Heart right ventricle (tissue), 16 donors: Measurements from ENCODE around the gene LRP6. TPM values are rescaled to one million over a fixed set of nuclear protein-coding genes. Genes with fewer than 3 reads are reported as not detected.

ENCODE experiments used
- ATAC-seq, 8 donors: fragments of 200-7000 bp; cut with Tn5 transposase; one replicate each; pipeline ENCODE4 v1.9.1; 2020; ENCODE audit warnings: mild to moderate bottlenecking in 8 of 8, moderate library complexity in 8 of 8, moderate number of reproducible peaks in 1 of 8
- DNase-seq, 2 donors: peaks; one replicate each; pipeline ENCODE4 v3.0.0-alpha.2; 2020
- H3K27ac ChIP-seq, 10 donors: fragments of 200-600 bp; sonication (generic) in 2 of 10; one replicate each; pipeline versions ENCODE4 v1.5.0 to v1.8.0; 2020 to 2022; ENCODE audit warnings: mild to moderate bottlenecking in 3 of 10
- H3K27me3 ChIP-seq, 7 donors: fragments of 200-600 bp; one replicate each; pipeline ENCODE4 v1.8.0; 2021 to 2022; ENCODE audit warnings: mild to moderate bottlenecking in 2 of 7
- H3K36me3 ChIP-seq, 9 donors: fragments of 200-600 bp; sonication (generic) in 1 of 9; one replicate each; pipeline versions ENCODE4 v1.5.0 to v1.8.0; 2020 to 2022; ENCODE audit warnings: mild to moderate bottlenecking in 2 of 9
- H3K4me1 ChIP-seq, 9 donors: fragments of 200-600 bp; sonication (generic) in 1 of 9; one replicate each; pipeline versions ENCODE4 v1.5.0 to v1.8.0; 2020 to 2022; ENCODE audit warnings: mild to moderate bottlenecking in 4 of 9
- H3K4me3 ChIP-seq, 10 donors: fragments of 200-600 bp; sonication (generic) in 2 of 10; one replicate each; pipeline versions ENCODE4 v1.5.0 to v1.8.0; 2020 to 2022; ENCODE audit warnings: mild to moderate bottlenecking in 7 of 10, moderate library complexity in 2 of 10
- H3K9me3 ChIP-seq, 11 donors: fragments of 200-600 bp in 10 of 11; sonication (generic) in 2 of 11; one replicate each; pipeline versions ENCODE4 v1.5.0 to v1.8.0; 2013 to 2022; ENCODE audit warnings: mild to moderate bottlenecking in 2 of 11, control low read depth in 1 of 11, moderate library complexity in 1 of 11
- CTCF ChIP-seq, 9 donors: fragments of 200-600 bp; sonication (generic) in 2 of 9; IDR thresholded peaks; one replicate each; pipeline versions ENCODE4 v1.5.0 to v1.8.0; 2021 to 2022; ENCODE audit warnings: antibody characterized with exemption in 9 of 9, mild to moderate bottlenecking in 5 of 9, moderate library complexity in 1 of 9
- WGBS, 2 donors: extraction: QIAGEN DNeasy Blood & Tissue Kit; methylation state at CpG; one replicate each; pipeline ENCODE4 v1.1.7; 2013; ENCODE audit warnings: inconsistent platforms in 1 of 2; 5-methylcytosine and 5-hydroxymethylcytosine counted together
- intact Hi-C, 10 donors: fragments of 100-400 bp; cut with DNase I; formaldehyde crosslinking; loops; one replicate each; pipeline versions ENCODE4 v1.11.1 to v1.14.2; 2022
- polyA plus RNA-seq, 2 donors: library from polyadenylated mRNA; stranded (reverse); fragments of 200-250 nt; gene quantifications; one replicate each; pipeline ENCODE4 v1.2.3, GENCODE V29; 2013
- total RNA-seq, 10 donors: library from RNA; stranded (reverse); fragmentation: NEBNext Ultra II Directional in 3 of 10; extraction: Animal tissue kit (Norgen Biotek cat#: 25700) in 3 of 10; gene quantifications; one replicate each; pipeline versions ENCODE4 v1.2.1 to v1.2.4, GENCODE V29; 2021 to 2023
- donor health status: Arrhythmogenic right ventricular cardiomyopathy.
- donor health status: ischemic (EF 13 %, LVEDD 7.1; RV severe dilation, severe dysfunction).
- donor health status: healthy with polysubstance abuse.
- donor health status: DM: no; HTN: yes; CAD: no.
- donor health status: DM: no; HTN: no; CAD: no.
- donor health status: ischemic (EF 25% LVEDD 6.9; RV normal size, moderate dysfunction).
- donor health status: ischemic (EF 25% LVEDD 5.7; RV mildly dilated, moderate dysfunction).
- donor health status: healthy.
- donor health status: DM: yes; HTN: yes; CAD: no.
- donor health status: Ischemic cardiomyopathy.
- donor health status: ischemic (EF 35%, LVEDD 5.7; RV mildly dilated, moderate dysfunction).
- donor health status: nonischemic (EF 11% LVEDD 7.7; RV severe dilation, severe dysfunction).
- donor health status: DM: yes; HTN: yes; CAD: no.
- donor health status: PGD.
- donor health status: ischemic (EF 29% LVEDD 5.4; RV normal size, mild dysfunction).
- donor health status: nonischemic (EF 23%, LVEDD 6.1; RV moderate dilation, normal function).

The LRP6 gene
- total and polyA plus RNA-seq, 12 donors: 3.1 to 31.1 (median 24.8) TPM

DNA sequence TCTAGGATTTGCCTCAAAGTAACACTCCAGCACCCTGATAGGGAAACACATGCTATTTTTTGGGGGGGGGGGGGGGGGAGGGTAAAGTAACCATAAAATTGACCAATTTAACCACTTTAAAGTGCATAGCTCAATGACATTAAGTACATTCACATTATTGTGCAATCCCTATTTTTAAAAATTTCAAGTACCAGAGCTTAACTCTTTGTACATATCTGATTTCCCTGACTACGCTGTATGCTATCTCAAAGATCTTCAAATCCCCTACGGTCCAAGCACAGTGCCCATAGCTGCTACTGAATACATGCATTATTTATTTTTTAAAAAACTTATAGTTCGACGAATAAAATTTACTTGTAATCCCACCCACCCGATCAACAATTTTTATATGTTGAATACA is 133.1 kb downstream of the LRP6 start:
- TF ChIP-seq CTCF (IDR thresholded peaks at IDR 0.05): no peak
- intact Hi-C loops: no loop called here
- DNase-seq (no peak), ATAC-seq (no peak)
- Histone ChIP-seq H3K36me3 (peaks cover 0 to 85% (median 5%) of the 10 kb centered on the region in 9 donors), H3K27ac (no peak overlapping the region), H3K27me3 (no peaks in the 10 kb centered on the region), H3K4me3 (no peak overlapping the region), H3K4me1 (no peaks in the 10 kb centered on the region), H3K9me3 (no peaks in the 10 kb centered on the region)
- 97 to 99% methylated on average over 5 of the region's 5 CpGs for WGBS, 2 donors

- Histone ChIP-seq H3K36me3 (peaks cover 0 to 85% (median 10%) of the 10 kb centered on the region in 9 donors), H3K27ac (no peak overlapping the region), H3K4me3 (no peak overlapping the region), H3K4me1 (no peaks in the 10 kb centered on the region), H3K27me3 (no peaks in the 10 kb centered on the region), H3K9me3 (no peaks in the 10 kb centered on the region)
- intact Hi-C loops: no loop called here
- no peak for TF ChIP-seq CTCF (IDR thresholded peaks at IDR 0.05)
- 91% methylated on average over 3 of the region's 3 CpGs for WGBS, 2 donors
- DNase-seq (no peak), ATAC-seq (no peak)
Measured at GRCh38 chr12:12133259-12133658, 133.6 kb downstream of the LRP6 start.

DNA sequence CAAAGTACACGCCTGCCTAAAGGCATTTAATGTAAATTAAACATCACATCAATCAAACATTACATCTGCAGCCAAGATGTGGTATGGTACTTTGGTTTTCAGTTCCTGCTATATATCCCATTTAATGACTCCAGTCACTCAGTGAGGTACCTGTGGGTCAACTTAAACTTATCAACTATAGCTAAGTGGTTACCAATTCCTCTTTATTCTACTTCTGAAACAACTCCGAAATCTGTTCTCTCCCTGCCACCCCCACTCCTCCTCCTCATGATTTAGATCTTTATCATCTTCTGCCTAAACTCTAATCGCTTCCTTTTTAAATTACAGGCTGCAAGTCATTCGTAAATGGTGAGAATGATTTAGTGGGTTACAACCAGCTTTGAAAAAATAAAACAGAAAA is 138.2 kb downstream of the LRP6 start:
- WGBS, 2 donors: 80 to 90% methylated on average over 4 of the region's 4 CpGs
- peaks cover 0 to 88% (median 30%) of the 10 kb centered on the region in 9 donors for H3K36me3 ChIP-seq
- no peak overlapping the region for H3K4me3 ChIP-seq
- intact Hi-C loops: no loop called here
- peaks cover 0 to 1% (median 0%) of the 10 kb centered on the region in 9 donors for H3K4me1 ChIP-seq
- no peaks in the 10 kb centered on the region for H3K27me3 ChIP-seq
- H3K27ac ChIP-seq: no peak overlapping the region
- ATAC-seq (no peak), DNase-seq (no peak)
- TF ChIP-seq CTCF (IDR thresholded peaks at IDR 0.05): no peak
- H3K9me3 ChIP-seq: no peaks in the 10 kb centered on the region

DNA sequence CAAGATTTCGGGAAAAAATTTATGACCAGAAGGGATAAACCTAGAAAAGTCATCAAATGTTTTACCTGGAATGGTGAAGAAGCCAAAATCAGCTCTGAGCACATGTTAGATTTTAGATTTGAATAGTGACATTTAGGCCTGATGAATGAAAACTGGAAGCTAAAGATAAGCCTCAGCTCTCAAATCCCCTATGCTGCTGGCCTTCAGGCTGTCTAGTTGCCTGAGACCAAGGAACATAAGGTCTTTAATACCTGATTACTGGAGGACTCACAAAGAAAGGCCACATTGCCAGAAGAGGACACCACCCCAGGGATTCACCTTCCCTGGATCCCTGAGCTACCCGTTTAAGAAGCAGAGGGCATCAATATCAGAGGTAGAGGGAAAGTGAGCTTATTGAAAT is 139.5 kb downstream of the LRP6 start:
- ATAC-seq (no peak), DNase-seq (no peak)
- intact Hi-C loops: no loop called here
- Histone ChIP-seq H3K27me3 (no peaks in the 10 kb centered on the region), H3K36me3 (peaks cover 0 to 100% (median 33%) of the 10 kb centered on the region in 9 donors), H3K4me1 (peaks cover 0 to 6% (median 0%) of the 10 kb centered on the region in 9 donors), H3K4me3 (no peak overlapping the region), H3K27ac (no peak overlapping the region), H3K9me3 (no peaks in the 10 kb centered on the region)
- WGBS, 2 donors: 97 to 98% methylated on average over 2 of the region's 2 CpGs
- TF ChIP-seq CTCF (IDR thresholded peaks at IDR 0.05): no peak
